CD4-positive, alpha-beta T cell (primary cell): Measurements from ENCODE around the gene TRMT61A. TPM values are rescaled to one million over a fixed set of nuclear protein-coding genes. Genes with fewer than 3 reads are reported as not detected.

Experiments
- ATAC-seq: fragments of 200-7000 bp; cut with Tn5 transposase; one replicate; pipeline ENCODE4 v1.10.0; 2022; ENCODE audit warnings: mild to moderate bottlenecking; ENCODE audit not compliant: poor library complexity
- CTCF ChIA-PET: fragments of 350-600 bp; sonication (Branson Sonifier 250); formaldehyde crosslinking; loops from one replicate; lab custom pipeline; 2021; ENCODE audit warnings: antibody characterized with exemption, inconsistent platforms; lab: Charles Lee
- POLR2A ChIA-PET: fragments of 350-600 bp; sonication (Branson Sonifier 250); formaldehyde crosslinking; loops from one replicate; lab custom pipeline; 2021; ENCODE audit warnings: antibody characterized with exemption, inconsistent platforms; lab: Charles Lee
- DNase-seq, 14 experiments: peaks; one replicate each; pipeline ENCODE4 v3.0.0-alpha.2; 2013 to 2020; ENCODE audit warnings: mixed read lengths in 2 of 14
- H3K27ac ChIP-seq, 2 donors: one replicate each; pipeline versions ENCODE4 v1.5.1 to v1.7.0; 2013; ENCODE audit warnings: low read length in 2 of 2, low read depth in 1 of 2, mild to moderate bottlenecking in 1 of 2
- H3K27me3 ChIP-seq, 2 experiments: 1 replicate in 1 of 2; 2 replicates in 1 of 2; pipeline versions ENCODE4 v1.6.1 to v1.7.0; 2013; ENCODE audit warnings: low read length in 2 of 2, control low read depth in 1 of 2, mild to moderate bottlenecking in 1 of 2, moderate library complexity in 1 of 2; ENCODE audit not compliant: insufficient read depth in 2 of 2, control insufficient read depth in 1 of 2
- H3K36me3 ChIP-seq: one replicate; pipeline ENCODE4 v1.6.1; 2013; ENCODE audit warnings: low read length, control low read depth; ENCODE audit not compliant: insufficient read depth
- H3K4me1 ChIP-seq: one replicate; pipeline ENCODE4 v1.6.1; 2013; ENCODE audit warnings: low read length, control low read depth; ENCODE audit not compliant: insufficient read depth
- H3K4me3 ChIP-seq: one replicate; pipeline ENCODE4 v1.5.1; 2013; ENCODE audit warnings: mild to moderate bottlenecking, low read length, moderate library complexity
- H3K9me3 ChIP-seq, 2 experiments: 1 replicate in 1 of 2; 2 replicates in 1 of 2; pipeline versions ENCODE4 v1.6.1 to v1.7.0; 2013; ENCODE audit warnings: low read length in 2 of 2, mild to moderate bottlenecking in 2 of 2, control low read depth in 1 of 2, moderate library complexity in 1 of 2; ENCODE audit not compliant: control insufficient read depth in 1 of 2, insufficient read depth in 1 of 2
- H3K27ac Mint-ChIP-seq: one replicate; pipeline ENCODE4 v1.8.0; 2020; ENCODE audit warnings: mixed read lengths
- H3K27me3 Mint-ChIP-seq: one replicate; pipeline ENCODE4 v1.8.0; 2021; ENCODE audit warnings: mixed read lengths
- H3K36me3 Mint-ChIP-seq: one replicate; pipeline ENCODE4 v1.8.0; 2021; ENCODE audit warnings: low read depth, mixed read lengths
- H3K4me1 Mint-ChIP-seq: one replicate; pipeline ENCODE4 v1.8.0; 2021; ENCODE audit warnings: low read depth, mixed read lengths
- H3K4me3 Mint-ChIP-seq: one replicate; pipeline ENCODE4 v1.8.0; 2020; ENCODE audit warnings: mild to moderate bottlenecking, mixed read lengths
- H3K9me3 Mint-ChIP-seq: one replicate; pipeline ENCODE4 v1.8.0; 2020; ENCODE audit warnings: mixed read lengths
- CTCF ChIP-seq: fragments of 200-600 bp; IDR thresholded peaks from one replicate; pipeline ENCODE4 v1.8.0; 2022; ENCODE audit warnings: antibody characterized with exemption, mild to moderate bottlenecking
- intact Hi-C, 2 experiments: fragments of 100-400 bp; cut with DNase I in 1 of 2; cut with micrococcal nuclease in 1 of 2; formaldehyde crosslinking; loops; one replicate each; pipeline versions ENCODE4 v1.15.1 to v1.9.0; 2023 to 2025; cut with DNase I, micrococcal nuclease
- total RNA-seq, 174 experiments: library from RNA in 2 of 174; stranded (reverse) in 2 of 174; gene quantifications; one replicate each; pipeline ENCODE4 v1.2.3 and lab custom pipeline; 2021 to 2026

TRMT61A gene
- total RNA-seq, 2 experiments from 2014 or later = 9.2 to 9.8 TPM

DNA sequence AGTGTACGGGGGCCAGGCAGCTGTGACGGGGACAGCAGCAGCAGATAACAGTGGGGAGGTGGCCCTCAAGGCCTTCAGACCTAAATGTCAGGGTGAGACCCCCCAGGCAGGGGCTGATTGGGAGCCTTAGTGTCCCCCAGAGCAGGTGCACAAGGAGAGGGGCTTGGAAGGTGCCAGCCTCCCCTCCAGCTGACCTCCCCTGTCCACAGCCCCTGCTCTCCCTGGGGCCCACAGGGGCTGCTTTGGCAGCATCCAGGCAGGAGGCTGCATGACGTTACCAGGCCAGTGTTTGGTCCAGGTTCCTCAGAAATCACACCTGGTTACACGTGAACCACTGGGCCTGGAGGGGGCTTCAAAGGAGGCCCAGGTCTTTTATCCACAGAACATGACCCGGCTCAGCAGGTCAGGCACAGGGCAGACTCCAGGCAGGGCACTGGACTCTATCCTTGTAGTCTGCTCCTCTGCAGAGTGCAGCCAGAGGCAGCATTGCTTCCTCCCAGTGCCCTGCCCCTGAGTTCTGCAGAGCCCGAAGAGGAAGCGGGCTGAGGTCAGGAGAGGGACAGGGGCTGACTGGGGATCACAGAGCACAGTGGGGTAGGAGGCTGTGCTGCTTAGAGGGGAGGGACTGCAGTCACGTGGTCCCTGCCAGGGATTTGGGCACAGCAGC is 2.6 kb upstream of the TRMT61A start:
- Histone ChIP-seq H3K27me3 (peaks cover 5 to 13% of the 10 kb centered on the region in 2 experiments), H3K4me1 (peaks cover 55% of the 10 kb centered on the region), H3K9me3 (peaks cover 0 to 9% of the 10 kb centered on the region in 2 experiments), H3K4me3 (no peak overlapping the region), H3K36me3 (no peaks in the 10 kb centered on the region), H3K27ac (no peak overlapping the region)
- Mint-ChIP-seq H3K4me3 (peak overlapping the region; percentile 74), H3K27me3 (peaks cover 9% of the 10 kb centered on the region), H3K27ac (no peak overlapping the region), H3K4me1 (peaks cover 33% of the 10 kb centered on the region), H3K36me3 (peaks cover 8% of the 10 kb centered on the region), H3K9me3 (no peaks in the 10 kb centered on the region)
- no peak for DNase-seq
- CTCF ChIA-PET = no interaction called here
- intact Hi-C loops = loop anchor here (5.0 kb wide), 2 partner anchors 36 to 101 kb away; partner anchors contain the start of genes BAG5 (in 1 of the 2), COA8 (in 1 of the 2) and KLC1 (in 1 of the 2)
- ATAC-seq = no peak
- no peak for TF ChIP-seq CTCF
- POLR2A ChIA-PET = no interaction called here

- H3K36me3 Mint-ChIP-seq = peaks cover 8% of the 10 kb centered on the region
- ChIA-PET CTCF (interaction anchor here (1.0 to 1.2 kb wide), 2 partner anchors 9 to 27 kb away, joined by 3 read pairs; no protein-coding TSS in a partner anchor), POLR2A (interaction anchor here (1.1 kb wide), 1 partner anchor 36 kb away, joined by 3 read pairs; the partner anchor contains the start of genes BAG5 and COA8)
- Histone ChIP-seq H3K27me3 (peaks cover 5 to 13% of the 10 kb centered on the region in 2 experiments), H3K27ac (no peak overlapping the region), H3K4me1 (peaks cover 57% of the 10 kb centered on the region), H3K4me3 (no peak overlapping the region), H3K9me3 (peaks cover 0 to 9% of the 10 kb centered on the region in 2 experiments), H3K36me3 (no peaks in the 10 kb centered on the region)
- DNase-seq = no peak
- H3K27me3 Mint-ChIP-seq = peaks cover 9% of the 10 kb centered on the region
- no peaks in the 10 kb centered on the region for H3K9me3 Mint-ChIP-seq
- H3K27ac Mint-ChIP-seq = peak overlapping the region; percentile 92
- H3K4me3 Mint-ChIP-seq = peak overlapping the region; percentile 78
- peaks cover 36% of the 10 kb centered on the region for H3K4me1 Mint-ChIP-seq
- ATAC-seq = no peak
- intact Hi-C loops = loop anchor here (5.0 kb wide), 2 partner anchors 35 to 100 kb away; partner anchors contain the start of genes BAG5 (in 1 of the 2), COA8 (in 1 of the 2) and KLC1 (in 1 of the 2)
- no peak for TF ChIP-seq CTCF
These were observed 2.1 kb upstream of the TRMT61A start for GRCh38 chr14:103526914-103527248.

DNA sequence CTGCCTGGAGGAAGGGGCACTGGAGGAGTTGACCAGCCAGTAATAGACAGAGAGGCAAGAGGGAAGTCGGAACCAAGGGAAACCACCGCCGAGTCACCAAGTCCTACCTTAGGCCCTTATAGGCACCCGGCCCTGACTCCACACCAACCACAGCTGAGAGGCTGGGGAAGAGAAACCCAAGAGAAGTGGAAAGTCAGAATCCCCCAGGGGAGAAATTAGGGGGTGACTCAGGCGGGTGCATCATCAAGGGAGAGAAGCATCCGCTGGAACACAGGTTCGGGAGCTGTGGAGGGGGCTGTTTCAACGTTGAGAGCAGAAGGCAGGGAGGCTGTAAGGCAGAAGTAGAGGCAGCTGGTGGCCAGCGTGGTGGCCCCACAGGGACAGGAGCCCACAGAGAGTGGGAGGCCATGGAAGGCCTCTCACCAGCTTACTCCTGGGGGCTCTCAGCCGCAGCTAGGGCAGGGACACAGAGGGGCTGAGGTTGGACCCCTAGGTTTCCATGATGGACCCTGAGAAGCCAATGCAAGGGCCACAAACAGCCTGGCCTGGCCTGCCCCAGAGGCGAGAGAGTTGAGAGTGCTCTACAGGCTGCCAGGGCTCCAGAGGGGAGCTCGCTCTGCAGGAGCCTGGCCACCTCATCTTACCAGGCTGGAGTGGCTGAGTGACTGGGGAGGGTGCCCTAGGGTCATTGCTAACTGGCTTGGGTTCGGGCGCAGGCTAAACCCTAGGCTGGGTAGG is 1.4 kb upstream of the TRMT61A start:
- Histone ChIP-seq H3K4me3 (no peak overlapping the region), H3K27ac (no peak overlapping the region), H3K9me3 (peaks cover 0 to 9% of the 10 kb centered on the region in 2 experiments), H3K27me3 (peaks cover 3 to 9% of the 10 kb centered on the region in 2 experiments), H3K4me1 (peaks cover 52% of the 10 kb centered on the region), H3K36me3 (peaks cover 3% of the 10 kb centered on the region)
- ATAC-seq = no peak
- intact Hi-C loops = loop anchor here (2.0 to 5.0 kb wide), 3 partner anchors 35 to 143 kb away; partner anchors contain the start of genes BAG5 (in 1 of the 2), COA8 (in 1 of the 2), KLC1 (in 1 of the 2) and MARK3 (in 1 of the 2)
- Mint-ChIP-seq H3K27ac (peak overlapping the region; percentile 92), H3K9me3 (no peaks in the 10 kb centered on the region), H3K27me3 (peaks cover 9% of the 10 kb centered on the region), H3K4me3 (peak overlapping the region; percentile 78), H3K36me3 (peaks cover 8% of the 10 kb centered on the region), H3K4me1 (peaks cover 36% of the 10 kb centered on the region)
- CTCF ChIA-PET = interaction anchor here (1.0 to 1.4 kb wide), 3 partner anchors 9 to 27 kb away, joined by 3 read pairs; no protein-coding TSS in a partner anchor
- no peak for TF ChIP-seq CTCF
- DNase-seq = peak in 2 of 14 experiments; percentile 61 to 65
- POLR2A ChIA-PET = interaction anchor here (1.1 to 2.1 kb wide), 2 partner anchors 8 to 35 kb away, joined by 3 to 9 read pairs; partner anchors contain the start of genes BAG5 and COA8
